Measurements from ENCODE around the gene PHC3. TPM values are rescaled to one million over a fixed set of nuclear protein-coding genes. Genes with fewer than 3 reads are reported as not detected.

The PHC3 gene
- total RNA-seq, 1 experiment from 2014 or later, result 43.9 TPM

DNA sequence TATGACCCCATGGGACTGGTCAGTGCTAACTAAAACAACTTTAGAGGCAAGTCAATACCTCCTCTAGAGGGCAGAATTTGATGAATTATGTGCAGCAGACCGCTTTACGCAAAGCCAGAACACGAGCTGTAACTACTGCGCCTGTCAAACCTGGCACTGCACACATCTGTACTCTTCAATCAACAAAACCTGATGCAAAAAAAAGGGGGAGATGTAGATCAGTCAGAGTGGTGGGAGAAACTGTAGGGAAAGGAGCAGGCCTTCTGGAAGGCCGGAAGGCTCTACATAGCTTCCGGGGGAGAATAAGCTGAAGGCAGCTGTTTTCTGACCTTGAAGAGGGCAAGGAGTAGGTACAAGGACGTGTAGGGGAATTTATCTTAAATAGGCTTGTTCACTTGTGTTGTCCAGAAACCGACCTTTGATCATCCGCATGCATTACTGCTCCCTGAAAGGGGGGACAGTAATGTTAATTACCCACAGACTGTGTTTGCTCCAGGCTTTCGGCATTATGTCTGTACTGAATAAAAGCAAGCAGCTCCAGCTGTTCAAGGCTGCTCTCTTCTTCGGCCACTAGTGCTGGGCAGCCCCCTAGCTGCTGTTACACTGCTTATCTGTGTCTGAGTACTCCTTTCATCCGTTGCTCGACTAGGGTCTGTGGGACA lies 102.8 kb downstream of the PHC3 start:
- DNase-seq (ENCODE audit: low read depth), result no peak

DNA sequence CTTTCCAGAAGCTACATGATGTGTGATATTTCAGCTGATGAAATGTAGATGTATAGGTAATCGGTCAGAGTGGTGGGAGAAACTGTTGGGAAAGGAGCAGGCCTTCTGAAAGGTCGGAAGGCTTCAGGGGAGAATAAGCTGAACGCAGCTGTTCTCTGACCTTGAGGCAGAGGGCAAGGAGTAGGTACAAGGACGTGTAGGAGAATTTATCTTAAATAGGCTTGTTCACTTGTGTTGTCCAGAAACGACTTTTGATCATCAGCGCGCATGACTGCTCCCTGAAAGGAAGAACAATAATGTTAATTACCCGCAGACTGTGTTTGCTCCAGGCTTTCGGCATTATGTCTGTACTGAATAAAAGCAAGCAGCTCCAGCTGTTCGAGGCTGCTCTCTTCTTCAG lies 104.2 kb downstream of the PHC3 start:
- no peak for DNase-seq (ENCODE audit: low read depth)

DNA sequence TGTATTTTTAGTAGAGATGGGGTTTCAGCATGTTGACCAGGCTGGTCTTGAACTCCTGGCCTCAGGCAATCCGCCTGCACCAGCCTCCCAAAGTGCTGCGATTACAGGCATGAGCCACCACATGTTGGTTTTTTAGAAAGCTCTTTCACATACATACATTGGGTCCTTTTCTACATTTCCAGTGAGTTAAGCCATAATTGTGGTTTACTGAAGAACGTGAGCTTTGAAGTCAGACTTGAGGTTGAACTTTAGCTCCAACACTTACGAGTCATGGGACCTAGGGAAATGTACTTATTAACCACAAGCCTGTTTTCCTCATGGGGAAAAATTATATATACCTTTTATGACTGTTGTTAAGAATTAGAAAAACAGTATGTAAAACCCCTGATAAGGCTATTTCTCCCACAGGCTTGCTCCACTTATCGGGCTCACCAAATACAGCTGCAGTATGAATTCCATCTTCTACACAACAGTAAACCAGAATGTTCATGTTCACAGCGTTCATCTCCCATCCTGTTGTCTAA lies 104.8 kb downstream of the PHC3 start:
- DNase-seq (ENCODE audit: low read depth), result peak; percentile 58

DNA sequence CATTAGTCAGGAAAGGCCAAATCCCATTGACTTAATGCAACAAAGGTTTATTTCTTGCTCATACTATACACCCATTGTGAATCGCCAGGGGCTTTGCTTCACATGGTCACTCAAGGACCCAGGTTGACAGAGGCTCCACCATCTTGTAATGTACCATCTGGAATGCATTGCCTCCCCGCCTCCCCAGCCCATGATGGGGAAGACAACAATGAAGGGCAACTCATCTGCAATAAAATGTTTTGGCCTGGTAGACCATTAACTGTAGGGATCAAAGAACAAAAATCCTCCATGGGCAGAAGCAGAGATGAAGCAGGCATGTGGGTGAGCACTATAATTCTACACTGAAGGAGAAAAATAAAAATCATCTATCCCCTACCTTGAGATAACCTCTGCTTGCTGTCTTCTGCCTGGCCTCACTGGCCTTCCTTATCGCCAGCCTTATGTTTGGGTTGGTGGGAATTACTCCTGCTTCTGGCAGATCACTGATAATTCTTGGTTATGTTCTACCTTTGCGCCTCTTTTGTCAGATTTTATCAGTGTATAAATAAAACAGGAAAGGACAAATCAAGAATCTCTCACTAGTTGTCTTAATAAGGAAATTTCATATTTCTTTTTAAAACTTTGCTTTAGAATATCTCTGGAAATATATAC lies 106.0 kb downstream of the PHC3 start:
- DNase-seq (ENCODE audit: low read depth), result no peak

DNA sequence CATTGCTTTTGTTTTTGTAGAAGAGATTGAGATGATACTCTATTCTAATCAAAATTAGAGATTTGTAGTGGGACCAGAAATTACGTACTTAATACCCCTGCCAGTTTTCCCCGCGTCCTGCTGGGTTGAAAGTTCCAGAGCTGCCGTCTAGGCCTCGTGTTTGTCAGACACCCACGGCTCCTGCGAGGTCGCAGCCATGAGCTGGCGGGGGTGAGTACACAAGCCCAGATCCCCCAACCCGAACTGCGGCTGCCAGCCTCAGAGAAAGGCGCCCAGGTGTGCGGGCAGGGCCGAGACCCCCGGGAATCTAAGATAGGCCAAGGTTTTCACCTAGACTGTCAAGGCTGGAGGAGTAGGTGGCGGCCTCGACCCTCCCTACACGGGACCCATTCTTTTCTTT lies 117.4 kb downstream of the PHC3 start:
- DNase-seq (ENCODE audit: low read depth), result no peak

DNA sequence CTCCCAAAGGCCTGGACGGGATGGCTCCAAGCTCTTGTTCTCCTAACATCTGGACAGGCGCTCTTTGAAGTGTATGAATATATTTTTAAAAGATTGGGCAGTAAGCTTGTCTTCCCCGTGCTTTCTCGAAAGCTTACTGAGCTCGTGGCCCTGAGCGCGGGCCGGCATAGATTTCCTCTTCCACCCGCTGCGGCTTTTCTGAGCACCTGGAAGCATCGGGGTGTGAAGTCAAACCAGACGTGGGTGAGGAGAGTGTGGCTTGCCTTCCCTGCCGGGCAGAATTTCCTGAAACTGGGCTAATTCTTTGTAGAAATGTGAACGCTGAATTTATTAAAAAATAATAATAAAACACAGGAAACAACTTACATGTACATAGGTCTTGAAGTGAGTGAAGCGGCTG lies 117.8 kb downstream of the PHC3 start:
- no peak for DNase-seq (ENCODE audit: low read depth)

DNA sequence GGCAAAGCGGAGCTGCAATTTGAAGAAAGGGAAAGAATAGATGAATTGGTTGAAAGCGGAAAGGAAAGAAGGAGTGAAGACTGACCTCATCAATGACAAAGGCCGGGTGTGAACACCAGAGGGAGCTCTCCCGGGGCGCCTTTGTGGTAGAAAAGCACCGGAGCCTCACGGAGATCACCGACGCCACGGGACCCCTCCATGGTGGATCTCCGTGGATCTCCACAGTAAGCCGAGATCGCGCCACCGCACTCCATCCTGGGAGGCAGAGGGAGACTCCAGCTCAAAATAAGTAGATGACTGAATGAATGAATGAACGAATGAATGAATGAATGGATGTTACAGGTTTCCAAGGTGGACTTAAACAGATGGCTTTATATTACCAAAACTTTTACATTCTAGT lies 118.8 kb downstream of the PHC3 start:
- no peak for DNase-seq (ENCODE audit: low read depth)

DNA sequence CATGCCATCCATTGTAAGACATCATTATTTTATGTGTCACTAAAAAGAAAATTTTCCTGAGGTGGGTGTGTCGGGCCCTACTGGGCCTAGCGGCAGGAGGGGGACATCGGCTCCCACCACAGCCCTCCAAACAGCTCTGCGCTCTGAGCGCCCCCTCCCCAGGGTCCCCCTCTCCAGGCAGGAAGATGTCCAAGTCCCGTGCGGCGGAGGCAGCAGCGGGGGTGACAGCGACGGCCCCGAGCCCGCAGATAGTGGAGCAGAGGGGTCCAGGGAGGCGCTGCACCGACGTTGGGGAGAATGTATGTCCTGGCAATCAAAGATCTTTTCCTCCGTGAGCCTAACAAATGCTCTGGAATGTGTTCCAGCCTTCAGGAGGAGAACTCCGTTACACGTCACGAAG lies 119.5 kb downstream of the PHC3 start:
- DNase-seq (ENCODE audit: low read depth), result no peak

DNA sequence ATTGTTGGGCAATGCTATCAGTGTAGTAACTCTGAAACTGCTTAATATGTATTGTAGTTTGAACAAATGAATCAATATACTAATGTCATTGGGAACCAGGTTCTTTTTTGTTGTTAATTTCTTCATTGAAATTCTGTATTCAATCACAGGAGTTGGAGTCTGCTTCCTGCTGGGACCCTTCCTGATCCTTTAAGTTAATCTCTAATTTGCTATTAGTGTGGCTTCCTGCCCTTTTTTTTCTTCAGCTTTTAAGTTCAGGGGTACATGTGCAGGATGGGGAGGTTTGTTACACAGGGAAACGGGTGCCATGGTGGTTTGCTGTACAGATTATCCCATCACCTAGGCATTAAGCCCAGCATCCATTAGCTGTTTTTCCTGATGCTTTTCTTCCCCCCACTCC lies 122.1 kb downstream of the PHC3 start:
- no peak for DNase-seq (ENCODE audit: low read depth)

DNA sequence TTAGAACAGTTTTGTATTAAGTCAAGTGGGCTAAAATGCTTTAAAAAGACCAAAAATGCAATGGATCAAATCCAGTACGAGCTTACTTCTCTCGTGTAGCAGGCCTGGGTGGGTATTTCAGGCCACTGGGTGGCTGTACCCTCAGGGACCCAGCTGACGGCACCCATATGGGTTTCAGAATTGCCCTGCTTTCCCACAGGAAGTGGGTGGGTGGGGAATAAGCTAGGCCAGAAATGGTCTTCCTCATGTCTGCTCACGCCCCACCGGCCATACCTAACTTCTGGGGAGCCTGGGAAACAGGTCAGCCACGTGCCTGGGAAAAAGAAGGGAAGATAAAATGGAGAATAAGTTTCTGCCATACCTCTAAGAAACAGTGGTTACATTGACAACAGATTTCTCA lies 123.4 kb downstream of the PHC3 start:
- DNase-seq (ENCODE audit: low read depth), result no peak

DNA sequence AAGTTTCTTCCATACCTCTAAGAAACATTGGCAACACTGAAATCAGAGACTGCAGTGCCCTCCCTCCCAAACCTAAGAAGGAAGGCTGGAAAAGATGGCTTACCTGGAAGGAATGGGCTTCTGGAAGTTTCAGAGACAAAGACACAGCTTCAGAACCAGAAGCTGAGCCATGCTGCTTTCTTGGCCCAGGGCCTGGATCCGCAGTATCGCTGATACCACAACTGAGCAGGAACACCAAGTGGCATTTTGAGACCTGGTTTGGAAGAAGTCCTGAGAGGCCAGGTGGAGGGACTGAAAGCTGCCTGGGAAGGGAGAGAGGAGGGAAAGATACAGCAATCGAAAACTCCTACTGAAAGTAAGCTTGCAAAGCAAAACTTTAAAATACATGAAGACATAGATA lies 124.0 kb downstream of the PHC3 start:
- DNase-seq (ENCODE audit: low read depth), result no peak

DNA sequence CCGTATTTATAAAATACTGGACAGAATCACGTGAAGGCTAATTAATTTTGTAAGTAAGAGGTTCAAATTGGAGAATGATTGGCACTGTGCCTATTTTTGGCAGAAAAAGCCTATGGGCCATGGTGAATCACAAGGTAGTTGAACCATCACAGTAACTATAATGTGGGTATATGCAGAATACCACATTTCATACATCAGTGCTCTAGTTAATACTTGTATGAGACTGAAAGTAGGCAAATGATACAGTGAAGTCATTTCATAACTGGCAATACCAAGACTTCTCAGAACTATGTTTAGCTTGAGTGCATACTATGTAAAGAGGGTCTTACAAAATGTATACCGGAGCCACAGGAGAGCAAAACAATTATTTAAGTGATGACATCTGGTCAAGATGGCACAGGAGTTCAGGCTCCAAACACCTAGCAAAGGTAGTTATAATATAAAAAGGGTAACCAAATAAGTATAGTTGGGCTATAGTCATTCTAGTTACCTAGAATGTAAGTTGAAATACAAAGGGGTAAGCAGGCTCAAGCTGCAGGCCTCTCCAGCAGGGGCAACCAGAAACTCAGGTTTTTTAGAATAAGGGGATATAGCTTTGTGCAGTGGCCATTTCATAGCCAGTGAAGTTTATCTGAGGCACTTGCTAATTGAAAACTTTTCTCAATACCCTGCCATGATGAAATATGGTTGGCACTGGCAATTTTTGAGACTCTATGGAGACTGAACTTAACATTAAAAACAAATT lies 124.7 kb downstream of the PHC3 start:
- no peak for DNase-seq (ENCODE audit: low read depth)

DNA sequence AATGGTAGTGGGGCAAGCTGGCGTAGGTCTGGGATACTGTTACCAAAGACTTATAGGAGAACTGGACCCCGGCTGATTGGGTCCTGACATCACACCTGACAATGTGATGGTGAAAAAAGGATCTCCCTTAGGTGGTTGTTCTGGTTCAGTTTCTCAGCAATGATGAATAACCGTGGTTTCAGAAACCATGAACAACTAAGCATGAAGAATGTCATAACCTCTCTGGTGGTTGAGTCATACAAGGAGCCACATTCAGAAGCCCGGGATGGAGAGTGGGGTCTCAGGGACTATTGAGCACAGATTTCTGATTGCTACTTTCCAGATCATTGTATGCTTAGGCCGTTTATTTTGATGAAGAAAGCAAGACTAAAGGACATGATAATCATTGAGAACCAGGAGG lies 126.3 kb downstream of the PHC3 start:
- peak; percentile 28 for DNase-seq (ENCODE audit: low read depth)

DNA sequence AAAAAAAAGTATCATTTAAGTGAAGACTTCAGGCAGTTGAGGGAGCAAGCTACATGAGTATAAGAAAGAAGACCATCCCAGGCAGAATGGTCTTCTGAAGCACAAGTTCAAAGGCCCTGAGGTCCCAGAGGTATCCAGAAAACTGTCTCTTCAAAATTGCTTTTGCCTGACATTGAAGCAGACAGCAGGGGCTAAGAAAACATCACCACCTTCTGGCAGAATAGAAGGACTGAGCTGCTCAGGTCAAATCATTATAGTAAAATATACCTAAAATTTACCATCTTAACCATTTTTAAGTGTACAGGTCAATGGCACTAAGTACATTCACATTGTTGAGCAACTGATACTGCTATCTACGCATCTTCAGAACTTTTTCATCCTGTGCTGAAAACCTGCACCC lies 127.3 kb downstream of the PHC3 start:
- DNase-seq (ENCODE audit: low read depth), result peak; percentile 26

DNA sequence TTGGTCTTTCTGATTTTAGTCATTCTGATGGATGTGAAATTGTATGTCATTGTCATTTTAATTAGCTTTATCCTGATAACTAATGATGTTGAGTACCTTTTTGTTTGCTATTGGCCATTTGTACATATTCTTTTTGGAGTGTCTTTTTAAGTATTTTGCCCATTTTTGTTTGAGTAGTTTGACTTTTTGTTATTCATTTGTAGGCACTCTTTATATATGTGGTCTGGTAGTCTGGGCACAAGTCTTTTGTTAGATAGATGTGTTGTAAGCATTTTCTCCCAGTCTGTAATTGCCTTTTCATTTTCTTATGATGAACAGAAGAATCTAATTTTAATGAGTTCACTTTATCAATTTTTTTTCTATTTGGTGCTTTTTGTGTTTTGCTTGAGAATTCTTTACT lies 129.1 kb downstream of the PHC3 start:
- no peak for DNase-seq (ENCODE audit: low read depth)

DNA sequence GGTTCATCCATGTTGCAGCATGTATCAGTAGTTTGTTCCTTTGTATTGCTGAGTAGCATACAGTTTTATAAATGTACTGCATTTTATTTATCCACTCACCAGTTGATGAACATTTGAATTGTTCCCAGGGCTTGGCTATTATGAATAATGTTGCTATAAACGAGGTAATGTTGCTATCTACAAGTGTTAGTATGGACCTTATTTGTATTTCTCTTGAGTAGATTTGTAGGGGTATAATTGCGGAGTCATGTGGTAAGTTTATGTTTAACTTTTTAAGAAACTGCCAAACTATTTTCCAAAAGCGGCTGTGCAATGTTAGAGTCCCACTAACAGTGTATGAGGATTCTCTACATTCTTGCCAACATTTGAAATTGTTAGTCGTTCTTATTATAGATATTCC lies 130.8 kb downstream of the PHC3 start:
- DNase-seq (ENCODE audit: low read depth), result no peak

DNA sequence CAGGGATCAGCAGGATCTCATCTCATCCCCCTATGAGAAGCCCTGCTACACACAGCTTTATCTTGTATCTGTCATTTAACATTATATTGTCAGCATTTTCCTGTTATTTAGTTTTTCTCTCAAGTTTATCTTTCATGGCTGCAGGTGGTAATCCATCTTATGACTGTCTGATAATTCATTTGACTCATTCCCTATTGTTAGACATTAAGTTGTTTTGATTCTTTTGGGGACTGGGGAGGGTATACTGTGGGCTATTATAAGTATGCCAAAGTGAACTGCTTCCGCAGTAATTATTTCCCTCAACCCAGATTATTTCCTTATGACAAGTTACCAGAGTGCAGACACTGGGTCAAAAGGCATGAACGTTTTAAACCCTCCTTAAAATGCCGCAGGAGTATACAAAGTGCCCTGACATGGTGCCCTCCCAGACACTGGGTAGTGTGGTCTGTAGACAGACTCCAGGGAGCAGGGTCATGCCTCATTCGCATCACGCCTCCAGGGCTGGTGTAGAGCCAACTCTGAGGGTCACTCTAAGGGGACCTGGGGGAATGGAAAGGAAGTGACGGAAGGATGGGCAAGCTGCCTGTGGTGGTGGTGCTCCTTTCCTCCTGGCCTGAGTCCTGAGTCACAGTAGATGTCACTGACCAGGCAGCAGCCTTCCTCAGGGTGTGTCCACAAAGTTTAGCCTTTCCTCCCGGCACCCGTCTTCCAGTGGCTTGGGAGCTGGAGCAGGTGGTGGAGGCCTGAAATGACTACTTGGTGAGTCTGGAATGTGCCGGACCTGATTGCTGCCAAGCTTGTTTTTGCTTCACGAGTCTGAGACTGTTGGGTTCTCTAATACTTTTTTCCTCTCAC lies 132.2 kb downstream of the PHC3 start:
- DNase-seq (ENCODE audit: low read depth), result peak; percentile 73

DNA sequence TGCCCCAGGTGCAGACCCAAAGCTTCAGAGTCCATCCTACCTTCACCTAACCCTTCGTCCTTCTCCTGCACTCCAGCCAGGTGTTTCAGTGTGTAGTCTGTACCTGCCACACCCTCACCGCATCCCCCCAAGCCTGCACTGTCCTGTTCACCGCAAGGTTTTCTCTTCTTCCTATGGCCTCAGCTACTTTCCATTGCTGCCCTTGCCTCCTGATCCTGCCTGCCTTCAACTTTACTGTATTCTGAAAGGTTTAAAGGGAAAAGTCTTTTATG lies 134.5 kb downstream of the PHC3 start:
- no peak for DNase-seq (ENCODE audit: low read depth)

DNA sequence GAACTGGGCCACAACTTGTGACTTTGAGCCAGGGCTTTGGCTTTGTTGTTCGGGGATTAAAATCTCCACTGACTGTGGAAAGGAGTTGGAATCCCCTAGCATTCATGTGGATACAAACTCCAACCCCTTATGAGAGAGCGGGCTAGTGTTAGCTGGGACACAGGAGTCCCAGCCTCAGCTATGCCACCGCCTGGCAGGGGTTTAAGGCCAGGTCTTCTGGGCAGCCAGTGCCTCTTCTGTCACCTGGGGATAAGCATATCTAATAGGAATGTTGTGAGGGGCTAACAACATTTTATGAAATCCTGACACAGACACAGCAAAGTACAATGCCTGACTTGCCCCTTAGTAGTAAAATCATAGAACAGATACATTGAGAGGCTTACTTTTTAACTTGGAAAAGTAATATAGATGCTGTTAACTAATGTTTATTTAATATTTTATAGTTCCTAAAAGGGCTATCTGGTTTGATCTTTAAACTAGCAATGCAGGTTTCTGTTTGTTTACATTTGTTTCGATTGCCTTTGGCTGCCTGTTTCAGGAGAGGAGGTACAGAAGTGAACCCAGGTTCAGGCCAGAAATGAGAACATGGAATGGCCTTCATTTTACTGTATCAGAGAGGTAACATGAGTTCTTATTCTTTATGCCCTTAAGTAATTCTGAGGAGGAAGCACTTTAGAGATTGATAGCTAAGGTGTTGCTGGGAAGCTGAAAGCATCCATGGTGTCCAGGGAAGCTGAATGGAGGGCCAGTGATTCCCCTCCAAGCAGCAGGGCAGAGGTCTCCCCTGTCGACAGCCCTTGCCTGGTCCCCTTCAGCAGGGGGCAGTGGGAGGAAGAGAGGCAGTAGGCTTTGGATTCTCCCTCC lies 135.0 kb downstream of the PHC3 start:
- no peak for DNase-seq (ENCODE audit: low read depth)

DNA sequence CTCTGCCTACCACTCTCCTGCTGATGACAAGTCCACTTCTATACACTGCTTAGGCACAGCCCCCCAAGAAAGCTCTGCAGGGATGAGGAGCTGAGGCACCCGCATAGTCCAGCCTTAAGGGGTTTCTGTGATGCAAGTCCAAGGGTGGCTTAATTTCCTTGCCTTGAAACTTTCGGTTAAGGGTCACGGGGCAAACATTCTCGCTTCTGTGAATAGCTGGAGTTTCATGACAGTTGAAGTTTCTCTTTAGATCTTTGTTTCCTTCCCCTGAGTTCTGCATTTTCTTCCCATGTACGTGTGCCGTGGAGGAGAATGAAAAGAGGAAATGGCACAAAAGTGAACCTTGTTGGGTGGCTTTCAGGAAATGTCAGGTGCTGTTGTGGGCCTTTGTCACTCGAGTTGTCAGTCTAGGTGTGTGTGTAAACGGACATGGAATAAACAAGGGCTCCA lies 136.7 kb downstream of the PHC3 start:
- DNase-seq (ENCODE audit: low read depth), result no peak

DNA sequence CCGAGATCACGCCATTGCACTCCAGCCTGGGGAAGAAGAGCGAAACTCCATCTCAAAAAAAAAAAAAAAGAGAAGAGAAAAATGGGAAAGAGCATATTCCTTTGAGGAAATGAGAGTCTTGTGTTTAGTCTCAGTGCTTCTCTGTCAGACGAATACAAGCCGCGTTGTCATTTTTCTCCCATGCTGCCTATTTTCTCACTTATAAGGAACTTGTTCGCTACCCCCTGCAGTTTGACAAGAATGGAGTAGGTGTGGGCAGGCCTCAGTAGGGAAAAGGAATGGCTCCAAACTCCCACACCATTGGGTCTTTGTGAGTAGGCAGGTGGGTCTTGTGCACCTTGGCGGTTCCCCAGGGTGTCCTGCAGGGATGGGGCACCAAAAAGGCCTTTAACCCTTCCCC lies 137.3 kb downstream of the PHC3 start:
- no peak for DNase-seq (ENCODE audit: low read depth)

Data from RPMI7951 (cell line).